Naive B cell (primary cell): Measurements from ENCODE around the gene BNC1. TPM values are rescaled to one million over a fixed set of nuclear protein-coding genes. Genes with fewer than 3 reads are reported as not detected.
A peak's percentile ranks its signal among the peaks of the same experiment; 100 is the strongest.

Source experiments
- ATAC-seq, 2 donors: fragments of 150-1000 bp; cut with Tn5 transposase; 2 replicates each; pipeline ENCODE4 v1.10.0; 2021; ENCODE audit warnings: low read depth in 2 of 2, mild to moderate bottlenecking in 2 of 2, moderate library complexity in 2 of 2
- DNase-seq: peaks from one replicate; pipeline ENCODE4 v3.0.0; 2022
- H3K27ac Mint-ChIP-seq, 6 donors: one replicate each; pipeline ENCODE4 v1.8.0; 2020 to 2022; ENCODE audit warnings: mild to moderate bottlenecking in 6 of 6, mixed read lengths in 6 of 6, moderate library complexity in 5 of 6, inconsistent platforms in 2 of 6
- H3K27me3 Mint-ChIP-seq, 3 donors: one replicate each; pipeline ENCODE4 v1.8.0; 2021 to 2022; ENCODE audit warnings: mixed read lengths in 3 of 3, mild to moderate bottlenecking in 1 of 3
- H3K36me3 Mint-ChIP-seq, 2 donors: one replicate each; pipeline ENCODE4 v1.8.0; 2020 to 2022; ENCODE audit warnings: mixed read lengths in 2 of 2, inconsistent platforms in 1 of 2, mild to moderate bottlenecking in 1 of 2
- H3K4me1 Mint-ChIP-seq, 3 donors: one replicate each; pipeline ENCODE4 v1.8.0; 2020 to 2022; ENCODE audit warnings: mixed read lengths in 3 of 3, inconsistent platforms in 1 of 3, mild to moderate bottlenecking in 1 of 3, moderate library complexity in 1 of 3
- H3K4me3 Mint-ChIP-seq, 8 donors: one replicate each; pipeline ENCODE4 v1.8.0; 2020 to 2022; ENCODE audit warnings: mild to moderate bottlenecking in 8 of 8, mixed read lengths in 8 of 8, moderate library complexity in 8 of 8, inconsistent platforms in 2 of 8
- H3K9me3 Mint-ChIP-seq, 7 donors: one replicate each; pipeline ENCODE4 v1.8.0; 2020 to 2022; ENCODE audit warnings: mixed read lengths in 7 of 7, mild to moderate bottlenecking in 5 of 7, inconsistent platforms in 2 of 7, moderate library complexity in 1 of 7
- polyA plus RNA-seq, 6 donors: library from polyadenylated mRNA; unstranded; fragments of 300-500 nt; fragmentation: Illumina TruSeq; gene quantifications; one replicate each; pipeline ENCODE4 v1.2.3, GENCODE V29; 2021; ENCODE audit warnings: low read depth in 6 of 6

BNC1 gene
- polyA plus RNA-seq, 6 donors from 2014 or later = not detected

- ATAC-seq = no peak
- H3K9me3 Mint-ChIP-seq = peaks cover 0 to 4% (median 0%) of the 10 kb centered on the region in 7 donors
- H3K36me3 Mint-ChIP-seq = no peaks in the 10 kb centered on the region
- H3K27me3 Mint-ChIP-seq = peaks cover 18 to 26% (median 21%) of the 10 kb centered on the region in 3 donors
- no peak for DNase-seq
- H3K4me1 Mint-ChIP-seq = no peaks in the 10 kb centered on the region
- H3K4me3 Mint-ChIP-seq = no peak overlapping the region
- H3K27ac Mint-ChIP-seq = no peak overlapping the region
These were observed 24.2 kb upstream of the BNC1 start for GRCh38 chr15:83308671-83309070.

- no peak overlapping the region for H3K27ac Mint-ChIP-seq
- H3K27me3 Mint-ChIP-seq = peaks cover 28 to 39% (median 32%) of the 10 kb centered on the region in 3 donors
- H3K36me3 Mint-ChIP-seq = peaks cover 0 to 7% of the 10 kb centered on the region in 2 donors
These were observed 22.1 kb upstream of the BNC1 start for GRCh38 chr15:83306561-83306960.

GRCh38 chr15:83305704-83306291 is 21.3 kb upstream of the BNC1 start:
- Mint-ChIP-seq H3K27ac (no peak overlapping the region), H3K27me3 (peaks cover 30 to 40% (median 37%) of the 10 kb centered on the region in 3 donors), H3K4me1 (no peaks in the 10 kb centered on the region), H3K36me3 (peaks cover 0 to 7% of the 10 kb centered on the region in 2 donors), H3K9me3 (peaks cover 0 to 7% (median 0%) of the 10 kb centered on the region in 7 donors), H3K4me3 (no peak overlapping the region)
- no peak for DNase-seq
- no peak for ATAC-seq

More at GRCh38 chr15:83306561-83306960, 22.1 kb upstream of the BNC1 start:
- Mint-ChIP-seq H3K4me3 (no peak overlapping the region), H3K4me1 (no peaks in the 10 kb centered on the region), H3K9me3 (peaks cover 0 to 7% (median 2%) of the 10 kb centered on the region in 7 donors)
- no peak for DNase-seq
- ATAC-seq = no peak

- ATAC-seq (no peak), DNase-seq (no peak)
- no peaks in the 10 kb centered on the region for H3K4me1 Mint-ChIP-seq
- peaks cover 0 to 7% (median 0%) of the 10 kb centered on the region in 7 donors for H3K9me3 Mint-ChIP-seq
- H3K36me3 Mint-ChIP-seq = peaks cover 0 to 7% of the 10 kb centered on the region in 2 donors
- no peak overlapping the region for H3K27ac Mint-ChIP-seq
- H3K4me3 Mint-ChIP-seq = peak overlapping the region in 1 of 8 donors; percentile 75
- H3K27me3 Mint-ChIP-seq = peaks cover 30 to 40% (median 37%) of the 10 kb centered on the region in 3 donors
These were observed 20.6 kb upstream of the BNC1 start for GRCh38 chr15:83304861-83305703.

- Mint-ChIP-seq H3K4me3 (no peak overlapping the region), H3K9me3 (peaks cover 0 to 7% (median 0%) of the 10 kb centered on the region in 7 donors), H3K27me3 (peaks cover 30 to 40% (median 37%) of the 10 kb centered on the region in 3 donors), H3K27ac (no peak overlapping the region), H3K4me1 (no peaks in the 10 kb centered on the region), H3K36me3 (peaks cover 0 to 7% of the 10 kb centered on the region in 2 donors)
- no peak for DNase-seq
- ATAC-seq = no peak
These were observed 19.1 kb upstream of the BNC1 start for GRCh38 chr15:83303535-83303934.

- Mint-ChIP-seq H3K4me3 (no peak overlapping the region), H3K27me3 (peaks cover 44 to 48% (median 47%) of the 10 kb centered on the region in 3 donors), H3K36me3 (peaks cover 0 to 13% of the 10 kb centered on the region in 2 donors), H3K27ac (no peak overlapping the region), H3K4me1 (no peaks in the 10 kb centered on the region), H3K9me3 (peaks cover 0 to 10% (median 2%) of the 10 kb centered on the region in 7 donors)
- ATAC-seq (no peak), DNase-seq (no peak)
These were observed 16.4 kb upstream of the BNC1 start for GRCh38 chr15:83300826-83301225.

GRCh38 chr15:83299462-83299861 is 15.0 kb upstream of the BNC1 start:
- Mint-ChIP-seq H3K36me3 (peaks cover 0 to 13% of the 10 kb centered on the region in 2 donors), H3K4me3 (no peak overlapping the region), H3K4me1 (no peaks in the 10 kb centered on the region), H3K9me3 (peaks cover 0 to 11% (median 4%) of the 10 kb centered on the region in 7 donors), H3K27ac (no peak overlapping the region), H3K27me3 (peaks cover 41 to 45% (median 45%) of the 10 kb centered on the region in 3 donors)
- ATAC-seq (no peak), DNase-seq (no peak)

- peaks cover 0 to 6% of the 10 kb centered on the region in 2 donors for H3K36me3 Mint-ChIP-seq
- ATAC-seq (no peak), DNase-seq (no peak)
- H3K27me3 Mint-ChIP-seq = peaks cover 31 to 38% (median 33%) of the 10 kb centered on the region in 3 donors
- no peaks in the 10 kb centered on the region for H3K4me1 Mint-ChIP-seq
- no peak overlapping the region for H3K27ac Mint-ChIP-seq
- peaks cover 0 to 11% (median 0%) of the 10 kb centered on the region in 7 donors for H3K9me3 Mint-ChIP-seq
- no peak overlapping the region for H3K4me3 Mint-ChIP-seq
These were observed 11.0 kb upstream of the BNC1 start for GRCh38 chr15:83295417-83295816.

GRCh38 chr15:83293201-83293600 is 8.7 kb upstream of the BNC1 start:
- DNase-seq = no peak
- Mint-ChIP-seq H3K4me1 (no peaks in the 10 kb centered on the region), H3K9me3 (peaks cover 0 to 11% (median 0%) of the 10 kb centered on the region in 7 donors), H3K36me3 (peaks cover 0 to 6% of the 10 kb centered on the region in 2 donors), H3K27ac (no peak overlapping the region), H3K4me3 (no peak overlapping the region), H3K27me3 (peaks cover 43 to 46% (median 45%) of the 10 kb centered on the region in 3 donors)
- no peak for ATAC-seq

GRCh38 chr15:83292317-83292716 is 7.9 kb upstream of the BNC1 start:
- Mint-ChIP-seq H3K27me3 (peaks cover 44 to 54% (median 51%) of the 10 kb centered on the region in 3 donors), H3K9me3 (peaks cover 0 to 11% (median 0%) of the 10 kb centered on the region in 7 donors), H3K36me3 (peaks cover 0 to 6% of the 10 kb centered on the region in 2 donors), H3K4me1 (no peaks in the 10 kb centered on the region), H3K4me3 (no peak overlapping the region), H3K27ac (no peak overlapping the region)
- no peak for ATAC-seq
- DNase-seq = no peak

- Mint-ChIP-seq H3K4me3 (no peak overlapping the region), H3K27me3 (peaks cover 47 to 56% (median 55%) of the 10 kb centered on the region in 3 donors)
These were observed 5.8 kb upstream of the BNC1 start for GRCh38 chr15:83290236-83290635.

GRCh38 chr15:83289160-83289559 is 4.7 kb upstream of the BNC1 start:
- no peak for DNase-seq
- no peak overlapping the region for H3K4me3 Mint-ChIP-seq
- no peaks in the 10 kb centered on the region for H3K36me3 Mint-ChIP-seq
- peaks cover 0 to 4% (median 0%) of the 10 kb centered on the region in 7 donors for H3K9me3 Mint-ChIP-seq
- H3K27me3 Mint-ChIP-seq = peaks cover 42 to 50% (median 49%) of the 10 kb centered on the region in 3 donors
- no peak overlapping the region for H3K27ac Mint-ChIP-seq
- peaks cover 0 to 9% (median 0%) of the 10 kb centered on the region in 3 donors for H3K4me1 Mint-ChIP-seq
- ATAC-seq = no peak

More at GRCh38 chr15:83290236-83290635, 5.8 kb upstream of the BNC1 start:
- no peak for DNase-seq
- ATAC-seq = no peak
- Mint-ChIP-seq H3K9me3 (peaks cover 0 to 4% (median 2%) of the 10 kb centered on the region in 7 donors), H3K27ac (no peak overlapping the region), H3K36me3 (no peaks in the 10 kb centered on the region), H3K4me1 (peaks cover 0 to 7% (median 0%) of the 10 kb centered on the region in 3 donors)

GRCh38 chr15:83288381-83288801 is 3.9 kb upstream of the BNC1 start:
- Mint-ChIP-seq H3K27me3 (peaks cover 42 to 56% (median 48%) of the 10 kb centered on the region in 3 donors), H3K4me1 (peaks cover 3 to 12% (median 4%) of the 10 kb centered on the region in 3 donors), H3K9me3 (peaks cover 0 to 4% (median 0%) of the 10 kb centered on the region in 7 donors), H3K36me3 (no peaks in the 10 kb centered on the region), H3K27ac (no peak overlapping the region), H3K4me3 (no peak overlapping the region)
- DNase-seq (no peak), ATAC-seq (no peak)
